HG02884 (cell line): ENCODE measurements around the gene NDUFB11.

Experiments
- ATAC-seq: cut with Tn5 transposase; IDR thresholded peaks from one replicate; pipeline ENCODE4 v1.9.1; 2021; ENCODE audit warnings: mild to moderate bottlenecking, moderate library complexity; ENCODE audit not compliant: unreplicated experiment

NDUFB11 gene

DNA sequence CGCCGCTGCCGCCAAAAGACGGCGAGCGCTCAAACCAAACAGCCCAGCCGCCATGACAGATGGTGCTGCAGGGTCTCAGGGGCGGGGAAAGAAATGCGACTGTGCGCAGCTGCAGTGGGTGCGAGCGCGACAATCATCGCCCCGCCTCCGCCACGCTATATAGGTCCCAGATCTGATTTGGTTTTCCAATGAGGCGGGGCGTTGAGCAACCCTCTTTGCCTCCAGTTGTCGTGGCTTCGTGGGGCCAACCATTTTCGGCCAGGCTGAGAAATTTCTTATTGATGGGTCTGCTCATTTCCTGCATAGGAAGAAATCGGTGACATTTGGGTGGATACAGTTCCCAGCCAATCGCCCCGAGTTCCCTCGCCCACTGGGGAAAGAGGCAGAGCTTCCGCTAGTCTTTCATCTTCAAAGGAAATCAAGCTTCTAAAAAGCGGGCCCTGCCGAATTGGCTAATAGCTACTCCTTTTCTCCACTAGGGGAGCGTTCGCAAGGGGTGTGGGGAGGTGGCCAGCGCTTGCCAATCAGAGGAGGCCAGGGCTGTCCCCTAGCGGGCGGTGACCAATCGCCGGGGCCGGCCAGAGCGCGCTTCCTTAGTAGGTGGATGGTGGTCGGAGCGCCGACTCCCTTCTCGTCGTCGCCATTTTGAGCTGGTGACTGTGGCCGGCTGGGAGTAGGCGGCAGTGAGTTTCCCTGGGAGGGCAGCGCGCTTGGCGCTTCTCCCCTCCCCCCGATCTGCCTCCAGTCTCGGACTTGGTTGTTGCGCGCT lies at the start of gene NDUFB11, which contains the start of gene RBM10:
NDUFB11 (minus strand) TSS at position 77 of the 769 bp plus-strand sequence; CDS start at position 54, 23 bp downstream.
RBM10 (plus strand) TSS at position 596 of the 769 bp plus-strand sequence. CDS start 2,261 bp downstream, outside the sequence.
- ATAC-seq, result peak; percentile 88

GRCh38 chrX:47193475-47194193 lies 49.1 kb upstream of the NDUFB11 start, which contains the start of gene UBA1:
TSS of gene UBA1 (plus strand) at chrX:47193829. CDS start at chrX:47198803, 4,974 bp downstream.
- ATAC-seq, result no peak

- ATAC-seq, result no peak
Observed at GRCh38 chrX:47191806-47192401, 47.4 kb upstream of the NDUFB11 start.

GRCh38 chrX:47191331-47191730 lies 46.8 kb upstream of the NDUFB11 start:
- no peak for ATAC-seq

GRCh38 chrX:47190445-47191269 lies 46.2 kb upstream of the NDUFB11 start:
- ATAC-seq, result peak; percentile 72

DNA sequence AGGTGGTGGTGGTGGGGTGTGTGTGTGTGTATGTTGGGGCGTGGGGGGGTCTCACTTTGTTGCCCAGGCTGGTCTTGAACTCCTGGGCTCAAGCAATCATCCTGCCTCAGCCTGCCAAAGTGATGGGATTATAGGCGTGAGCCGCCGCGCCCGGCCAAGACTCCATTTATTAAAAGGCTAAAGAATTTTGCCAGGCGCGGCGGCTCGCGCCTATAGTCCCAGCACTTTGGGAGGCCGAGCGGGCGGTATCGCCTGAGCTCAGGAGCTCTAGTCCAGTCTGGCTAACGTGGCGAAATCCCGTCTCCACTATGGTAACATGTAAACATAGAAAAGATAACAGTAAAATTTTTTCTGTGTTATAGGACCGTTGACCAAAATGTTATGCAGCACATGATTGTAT lies 45.4 kb upstream of the NDUFB11 start:
- no peak for ATAC-seq

GRCh38 chrX:47187106-47187677 lies 42.7 kb upstream of the NDUFB11 start:
- no peak for ATAC-seq

- no peak for ATAC-seq
Observed at GRCh38 chrX:47186096-47186740, 41.7 kb upstream of the NDUFB11 start.

DNA sequence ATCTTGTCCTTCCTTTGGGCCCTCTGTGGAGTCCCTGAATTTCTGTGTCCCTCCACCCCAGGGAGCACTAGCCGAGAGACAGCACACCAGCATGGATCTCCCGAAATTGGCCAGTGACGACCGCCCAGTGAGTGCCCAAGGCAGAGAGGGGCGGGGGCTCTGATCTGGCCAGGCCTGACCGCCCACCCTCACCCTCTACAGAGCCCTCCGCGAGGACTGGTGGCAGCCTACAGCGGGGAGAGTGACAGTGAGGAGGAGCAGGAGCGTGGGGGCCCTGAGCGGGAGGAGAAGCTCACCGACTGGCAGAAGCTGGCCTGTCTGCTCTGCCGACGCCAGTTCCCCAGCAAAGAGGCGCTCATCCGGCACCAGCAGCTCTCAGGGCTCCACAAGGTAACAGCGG lies 40.7 kb upstream of the NDUFB11 start:
- ATAC-seq, result no peak

DNA sequence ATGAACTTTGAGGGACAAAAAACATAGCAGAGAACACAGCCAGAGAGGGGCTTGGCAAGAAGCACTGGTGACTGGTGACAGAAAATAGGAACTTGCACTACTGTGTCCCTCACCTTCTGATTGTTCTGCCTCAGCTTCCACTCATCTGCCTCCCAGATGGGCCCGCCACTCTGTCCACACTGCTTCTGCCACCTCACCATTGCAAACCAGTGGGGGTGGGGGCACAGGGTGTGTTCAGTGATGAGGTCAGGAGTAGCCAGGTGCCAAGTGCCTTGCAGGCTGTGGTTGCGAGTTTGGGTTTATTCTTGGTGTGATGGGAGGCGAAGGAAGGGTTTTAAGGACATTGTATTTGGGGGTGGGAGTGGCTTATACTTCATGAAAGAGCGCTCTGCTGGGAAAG lies 40.0 kb upstream of the NDUFB11 start:
- ATAC-seq, result no peak

GRCh38 chrX:47182106-47182700 lies 37.7 kb upstream of the NDUFB11 start:
- no peak for ATAC-seq

DNA sequence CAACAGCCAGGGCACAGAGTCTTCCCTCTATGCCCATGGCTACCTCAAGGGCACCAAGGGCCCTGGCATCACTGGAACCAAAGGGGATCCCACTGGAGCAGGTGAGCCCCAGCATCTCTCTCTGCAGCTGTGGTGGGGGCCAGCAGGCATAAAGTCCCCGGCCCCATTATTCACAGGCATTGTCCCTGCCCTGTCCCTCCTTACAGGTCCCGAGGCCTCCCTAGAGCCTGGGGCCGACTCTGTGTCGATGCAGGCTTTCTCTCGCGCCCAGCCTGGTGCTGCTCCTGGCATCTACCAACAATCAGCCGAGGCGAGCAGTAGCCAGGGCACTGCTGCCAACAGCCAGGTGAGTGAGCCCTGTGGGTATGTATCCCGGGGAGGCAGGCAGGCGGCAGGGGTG lies 36.8 kb upstream of the NDUFB11 start:
- ATAC-seq, result no peak

GRCh38 chrX:47180346-47180745 lies 35.8 kb upstream of the NDUFB11 start:
- no peak for ATAC-seq

GRCh38 chrX:47179928-47180255 lies 35.4 kb upstream of the NDUFB11 start:
- no peak for ATAC-seq

DNA sequence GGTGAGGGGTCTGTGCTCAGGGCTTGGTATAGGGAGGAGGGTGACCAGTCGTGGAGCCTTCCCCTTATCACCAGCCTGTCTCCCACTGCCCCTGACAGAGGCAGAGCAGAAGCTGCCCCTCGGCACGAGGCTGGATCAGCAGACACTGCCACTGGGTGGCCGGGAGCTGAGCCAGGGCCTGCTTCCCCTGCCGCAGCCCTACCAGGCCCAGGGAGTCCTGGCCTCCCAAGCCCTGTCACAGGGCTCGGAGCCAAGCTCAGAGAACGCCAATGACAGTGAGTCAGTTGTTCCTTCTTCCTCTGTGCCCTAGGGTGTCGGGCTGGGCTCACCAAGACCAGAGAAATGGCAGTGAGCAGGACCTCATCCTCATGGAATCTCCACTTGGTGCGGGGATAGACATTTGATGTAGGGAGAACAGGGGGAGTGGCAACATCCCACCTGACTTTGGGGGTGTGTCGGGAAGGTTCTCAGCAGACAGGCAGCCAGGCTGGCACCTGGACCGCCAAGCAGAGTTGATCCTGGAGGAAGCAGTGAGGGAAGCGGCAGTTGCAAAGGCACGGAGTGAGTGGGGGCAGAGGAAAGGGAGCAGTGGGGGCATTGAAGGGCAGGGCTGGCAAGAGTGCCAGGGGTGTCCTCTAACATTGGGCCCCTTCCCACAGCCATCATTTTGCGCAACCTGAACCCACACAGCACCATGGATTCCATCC lies 34.9 kb upstream of the NDUFB11 start:
- no peak for ATAC-seq

DNA sequence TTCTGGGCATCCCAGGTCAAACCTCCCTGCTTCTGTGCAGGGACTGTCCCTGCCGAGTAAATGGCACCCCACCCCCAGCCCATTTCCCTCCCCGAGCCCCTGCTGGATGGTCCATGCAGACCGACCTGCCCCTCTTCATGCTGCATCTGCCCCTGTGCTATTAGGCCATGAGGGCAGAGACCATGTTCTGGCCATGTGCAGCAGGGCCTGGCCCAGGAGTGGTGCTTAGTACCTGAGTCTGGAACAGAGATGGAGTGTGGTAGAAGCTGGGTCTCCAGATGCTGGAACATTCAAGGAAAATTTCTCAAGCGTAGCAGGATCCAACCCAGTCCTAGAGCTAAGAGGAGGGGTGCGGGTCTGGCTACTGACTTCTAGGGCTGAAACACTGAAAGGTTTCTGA lies 33.8 kb upstream of the NDUFB11 start:
- no peak for ATAC-seq

- ATAC-seq, result no peak
Observed at GRCh38 chrX:47177079-47177478, 32.6 kb upstream of the NDUFB11 start.

DNA sequence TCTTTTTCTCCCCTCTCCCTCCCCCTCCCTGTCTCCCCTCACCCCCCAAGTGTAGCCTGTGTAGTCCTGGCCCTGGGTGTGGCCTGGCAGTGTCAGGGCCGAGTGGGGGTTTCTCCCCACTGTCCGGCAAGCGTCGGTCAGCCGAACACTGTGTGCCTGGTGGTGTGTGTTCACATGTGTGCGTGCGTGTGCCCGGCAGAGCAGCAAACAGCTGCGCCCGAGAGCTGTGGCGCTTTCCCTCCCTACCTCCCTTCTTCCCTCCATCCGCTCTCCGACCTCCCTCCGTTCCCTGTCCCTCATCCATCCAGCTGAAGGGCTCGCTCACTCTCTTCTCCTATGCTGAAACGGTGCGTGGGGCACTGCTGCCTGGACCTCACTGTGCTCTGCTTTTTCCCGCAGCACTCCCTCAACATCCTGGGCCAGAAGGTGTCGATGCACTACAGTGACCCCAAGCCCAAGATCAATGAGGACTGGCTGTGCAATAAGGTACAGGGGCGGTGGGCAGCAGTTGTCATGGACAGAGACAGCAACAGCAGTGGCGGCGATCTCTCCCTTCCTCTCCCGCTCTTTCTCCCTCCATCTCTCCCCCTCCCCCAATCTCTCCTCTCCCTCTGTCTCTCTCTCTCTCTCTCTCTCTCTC lies 31.7 kb upstream of the NDUFB11 start:
- no peak for ATAC-seq

DNA sequence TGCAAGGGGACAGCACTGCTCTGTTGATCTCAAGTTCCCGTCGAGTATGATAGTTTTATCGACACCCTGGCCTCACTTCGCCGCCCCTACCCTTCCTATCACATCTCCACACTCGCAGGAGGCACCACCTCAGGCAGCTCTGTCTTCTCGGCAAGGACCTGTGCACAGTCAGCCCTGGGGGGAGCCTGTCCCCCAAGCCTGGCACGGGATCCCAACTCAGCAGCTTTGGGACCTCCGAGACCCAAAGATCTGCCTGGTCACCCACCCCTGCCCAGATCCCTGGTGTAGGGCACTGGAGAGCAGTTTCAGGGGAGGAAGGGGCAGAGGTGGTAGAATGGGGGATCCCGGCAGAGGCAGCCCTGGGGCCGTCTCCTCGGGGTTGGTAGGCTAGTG lies 31.1 kb upstream of the NDUFB11 start:
- ATAC-seq, result no peak
